WTC11 (cell line): Measurements from ENCODE around the gene HSD17B8. TPM values are rescaled to one million over a fixed set of nuclear protein-coding genes. Genes with fewer than 3 reads are reported as not detected.

ENCODE experiments used
- ATAC-seq: fragments of 200-7000 bp; cut with Tn5 transposase; 2 replicates; pipeline ENCODE4 v1.10.0; 2021; ENCODE audit warnings: mild to moderate bottlenecking, moderate library complexity
- CTCF ChIA-PET: fragments of 300-600 bp; sonication (Branson Sonifier 250); formaldehyde crosslinking; loops from one replicate; lab custom pipeline; 2021; ENCODE audit warnings: antibody characterized with exemption; lab: Charles Lee
- POLR2A ChIA-PET: fragments of 350-600 bp; sonication (Branson Sonifier 250); formaldehyde crosslinking; loops from one replicate; lab custom pipeline; 2021; ENCODE audit warnings: antibody characterized with exemption; lab: Charles Lee
- DNase-seq: peaks from one replicate; pipeline ENCODE4 v3.0.0; 2021; ENCODE audit warnings: low spot score
- H3K27ac Mint-ChIP-seq: 2 replicates; pipeline ENCODE4 v1.8.0; 2021; ENCODE audit warnings: mixed read lengths
- H3K27me3 Mint-ChIP-seq: 2 replicates; pipeline ENCODE4 v1.8.0; 2021; ENCODE audit warnings: low read depth, mild to moderate bottlenecking, moderate library complexity, mixed read lengths
- H3K36me3 Mint-ChIP-seq: 2 replicates; pipeline ENCODE4 v1.8.0; 2021; ENCODE audit warnings: mixed read lengths
- H3K4me1 Mint-ChIP-seq: 2 replicates; pipeline ENCODE4 v1.8.0; 2022; ENCODE audit warnings: mixed read lengths
- H3K4me3 Mint-ChIP-seq: 2 replicates; pipeline ENCODE4 v1.8.0; 2021; ENCODE audit warnings: mild to moderate bottlenecking, moderate library complexity, mixed read lengths
- H3K9me3 Mint-ChIP-seq: 2 replicates; pipeline ENCODE4 v1.8.0; 2021; ENCODE audit warnings: mixed read lengths
- CREM ChIP-seq: sonication (generic); formaldehyde crosslinking; IDR thresholded peaks from 2 replicates; pipeline ENCODE4 v1.8.1; 2022; ENCODE audit warnings: mild to moderate bottlenecking, missing genetic modification reagents, moderate library complexity
- ETV6 ChIP-seq: sonication (generic); formaldehyde crosslinking; IDR thresholded peaks from 2 replicates; pipeline ENCODE4 v1.8.1; 2022; ENCODE audit warnings: mild to moderate bottlenecking, missing genetic modification reagents
- FOXJ3 ChIP-seq: sonication (generic); formaldehyde crosslinking; IDR thresholded peaks from 2 replicates; pipeline ENCODE4 v1.9.0; 2021; ENCODE audit warnings: missing genetic modification reagents, mild to moderate bottlenecking, borderline replicate concordance
- JAZF1 ChIP-seq: fragments of 250-450 bp; sonication (Bioruptor Pico); IDR thresholded peaks from 2 replicates; pipeline ENCODE4 v1.9.0; 2021; ENCODE audit warnings: moderate library complexity, mild to moderate bottlenecking, inconsistent platforms
- JUN ChIP-seq: sonication (generic); formaldehyde crosslinking; IDR thresholded peaks from 2 replicates; pipeline ENCODE4 v1.8.0; 2023; ENCODE audit warnings: mild to moderate bottlenecking, missing genetic modification reagents
- MYBL2 ChIP-seq: sonication (generic); formaldehyde crosslinking; IDR thresholded peaks from 2 replicates; pipeline ENCODE4 v1.8.1; 2023; ENCODE audit warnings: mild to moderate bottlenecking, moderate library complexity, missing genetic modification reagents
- NR1H2 ChIP-seq: sonication (generic); formaldehyde crosslinking; IDR thresholded peaks from 2 replicates; pipeline ENCODE4 v1.9.0; 2021; ENCODE audit warnings: mild to moderate bottlenecking, moderate library complexity, missing genetic modification reagents
- OVOL2 ChIP-seq: fragments of 250-450 bp; sonication (Bioruptor Pico); IDR thresholded peaks from 2 replicates; pipeline ENCODE4 v1.9.0; 2021; ENCODE audit warnings: mild to moderate bottlenecking, borderline replicate concordance
- PRRX2 ChIP-seq: fragments of 250-450 bp; sonication (Bioruptor Pico); IDR thresholded peaks from 2 replicates; pipeline ENCODE4 v1.8.0; 2021; ENCODE audit warnings: mild to moderate bottlenecking
- SMAD3 ChIP-seq: sonication (generic); formaldehyde crosslinking; IDR thresholded peaks from 2 replicates; pipeline ENCODE4 v1.8.0; 2022; ENCODE audit warnings: missing genetic modification reagents, mild to moderate bottlenecking, borderline replicate concordance
- SP1 ChIP-seq: sonication (generic); formaldehyde crosslinking; conservative IDR thresholded peaks from 2 replicates; pipeline ENCODE4 v1.8.1; 2022; ENCODE audit warnings: missing genetic modification reagents
- TEAD1 ChIP-seq: sonication (generic); formaldehyde crosslinking; IDR thresholded peaks from 2 replicates; pipeline ENCODE4 v1.8.0; 2022; ENCODE audit warnings: mild to moderate bottlenecking, missing genetic modification reagents
- TP53 ChIP-seq: sonication (generic); formaldehyde crosslinking; IDR thresholded peaks from 2 replicates; pipeline ENCODE4 v1.8.1; 2023; ENCODE audit warnings: mild to moderate bottlenecking, missing genetic modification reagents
- ZBTB21 ChIP-seq: sonication (generic); formaldehyde crosslinking; IDR thresholded peaks from 2 replicates; pipeline ENCODE4 v1.8.1; 2023; ENCODE audit warnings: mild to moderate bottlenecking, missing genetic modification reagents, borderline replicate concordance
- ZNF138 ChIP-seq: sonication (generic); formaldehyde crosslinking; conservative IDR thresholded peaks from 2 replicates; pipeline ENCODE4 v1.8.1; 2022; ENCODE audit warnings: mild to moderate bottlenecking, moderate library complexity, missing genetic modification reagents
- ZNF219 ChIP-seq: sonication (generic); formaldehyde crosslinking; IDR thresholded peaks from 2 replicates; pipeline ENCODE4 v1.8.0; 2023; ENCODE audit warnings: missing genetic modification reagents, mild to moderate bottlenecking, borderline replicate concordance
- total RNA-seq: library from RNA; stranded (reverse); gene quantifications from 3 replicates; pipeline ENCODE4 v1.2.3, GENCODE V29; 2021
- TF ChIP-seq, protein P1 (sequence below): sonication (generic); formaldehyde crosslinking; IDR thresholded peaks from 2 replicates; pipeline ENCODE4 v1.8.0; 2022; ENCODE audit warnings: mild to moderate bottlenecking, missing genetic modification reagents
- TF ChIP-seq, protein P2 (sequence below): fragments of 250-450 bp; sonication (Bioruptor Pico); IDR thresholded peaks from 2 replicates; pipeline ENCODE4 v1.9.0; 2021; ENCODE audit warnings: moderate library complexity, mild to moderate bottlenecking, inconsistent platforms, borderline replicate concordance
- TF ChIP-seq, protein P3 (sequence below): sonication (generic); formaldehyde crosslinking; IDR thresholded peaks from 2 replicates; pipeline ENCODE4 v1.8.1; 2022; ENCODE audit warnings: low read depth, mild to moderate bottlenecking, moderate library complexity, missing genetic modification reagents, borderline replicate concordance
- TF ChIP-seq, protein P4 (sequence below): sonication (generic); formaldehyde crosslinking; IDR thresholded peaks from 2 replicates; pipeline ENCODE4 v1.8.1; 2023; ENCODE audit warnings: mild to moderate bottlenecking, missing genetic modification reagents, moderate library complexity
- TF ChIP-seq, protein P5 (sequence below): fragments of 250-450 bp; sonication (Bioruptor Pico); IDR thresholded peaks from 2 replicates; pipeline ENCODE4 v1.9.0; 2021; ENCODE audit warnings: mild to moderate bottlenecking
- TF ChIP-seq, protein P6 (sequence below): sonication (generic); formaldehyde crosslinking; conservative IDR thresholded peaks from 2 replicates; pipeline ENCODE4 v1.8.1; 2022; ENCODE audit warnings: mild to moderate bottlenecking, missing genetic modification reagents
- TF ChIP-seq, protein P7 (sequence below): sonication (generic); formaldehyde crosslinking; IDR thresholded peaks from 2 replicates; pipeline ENCODE4 v1.8.1; 2023; ENCODE audit warnings: mild to moderate bottlenecking, missing genetic modification reagents

Gene HSD17B8
- total RNA-seq, 1 experiment from 2014 or later = 8.1 TPM

DNA sequence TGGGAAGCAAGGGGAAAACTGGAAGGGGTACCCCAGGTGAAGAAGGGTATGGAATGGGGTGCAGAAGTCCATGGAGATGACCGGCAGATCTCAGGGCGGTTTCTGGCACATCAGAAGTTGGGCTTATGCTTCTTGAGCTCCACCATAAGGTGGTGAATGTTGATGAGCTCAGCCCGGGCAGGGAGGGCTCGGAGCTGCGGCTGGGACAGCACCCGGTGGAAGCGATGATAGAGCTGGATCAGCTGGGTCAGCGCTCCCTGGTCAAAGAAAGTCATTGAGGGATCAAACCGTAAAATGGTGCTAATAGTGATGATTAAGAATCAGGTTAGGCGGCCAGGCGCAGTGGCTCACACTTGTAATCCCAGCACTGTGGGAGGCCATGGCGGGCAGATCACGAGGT lies 46.3 kb downstream of the HSD17B8 start (continued):
- TF ChIP-seq, protein P1, sequence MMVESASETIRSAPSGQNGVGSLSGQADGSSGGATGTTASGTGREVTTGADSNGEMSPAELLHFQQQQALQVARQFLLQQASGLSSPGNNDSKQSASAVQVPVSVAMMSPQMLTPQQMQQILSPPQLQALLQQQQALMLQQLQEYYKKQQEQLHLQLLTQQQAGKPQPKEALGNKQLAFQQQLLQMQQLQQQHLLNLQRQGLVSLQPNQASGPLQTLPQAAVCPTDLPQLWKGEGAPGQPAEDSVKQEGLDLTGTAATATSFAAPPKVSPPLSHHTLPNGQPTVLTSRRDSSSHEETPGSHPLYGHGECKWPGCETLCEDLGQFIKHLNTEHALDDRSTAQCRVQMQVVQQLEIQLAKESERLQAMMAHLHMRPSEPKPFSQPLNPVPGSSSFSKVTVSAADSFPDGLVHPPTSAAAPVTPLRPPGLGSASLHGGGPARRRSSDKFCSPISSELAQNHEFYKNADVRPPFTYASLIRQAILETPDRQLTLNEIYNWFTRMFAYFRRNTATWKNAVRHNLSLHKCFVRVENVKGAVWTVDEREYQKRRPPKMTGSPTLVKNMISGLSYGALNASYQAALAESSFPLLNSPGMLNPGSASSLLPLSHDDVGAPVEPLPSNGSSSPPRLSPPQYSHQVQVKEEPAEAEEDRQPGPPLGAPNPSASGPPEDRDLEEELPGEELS = no peak
- TF ChIP-seq, protein P2, sequence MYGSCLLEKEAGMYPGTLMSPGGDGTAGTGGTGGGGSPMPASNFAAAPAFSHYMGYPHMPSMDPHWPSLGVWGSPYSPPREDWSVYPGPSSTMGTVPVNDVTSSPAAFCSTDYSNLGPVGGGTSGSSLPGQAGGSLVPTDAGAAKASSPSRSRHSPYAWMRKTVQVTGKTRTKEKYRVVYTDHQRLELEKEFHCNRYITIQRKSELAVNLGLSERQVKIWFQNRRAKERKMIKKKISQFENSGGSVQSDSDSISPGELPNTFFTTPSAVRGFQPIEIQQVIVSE = no peak
- TF ChIP-seq TEAD1 (CRISPR knock-in tag) = no peak
- no peak for TF ChIP-seq SMAD3
- TF ChIP-seq, protein P3, sequence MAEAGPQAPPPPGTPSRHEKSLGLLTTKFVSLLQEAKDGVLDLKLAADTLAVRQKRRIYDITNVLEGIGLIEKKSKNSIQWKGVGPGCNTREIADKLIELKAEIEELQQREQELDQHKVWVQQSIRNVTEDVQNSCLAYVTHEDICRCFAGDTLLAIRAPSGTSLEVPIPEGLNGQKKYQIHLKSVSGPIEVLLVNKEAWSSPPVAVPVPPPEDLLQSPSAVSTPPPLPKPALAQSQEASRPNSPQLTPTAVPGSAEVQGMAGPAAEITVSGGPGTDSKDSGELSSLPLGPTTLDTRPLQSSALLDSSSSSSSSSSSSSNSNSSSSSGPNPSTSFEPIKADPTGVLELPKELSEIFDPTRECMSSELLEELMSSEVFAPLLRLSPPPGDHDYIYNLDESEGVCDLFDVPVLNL (CRISPR knock-in tag) = no peak

DNA sequence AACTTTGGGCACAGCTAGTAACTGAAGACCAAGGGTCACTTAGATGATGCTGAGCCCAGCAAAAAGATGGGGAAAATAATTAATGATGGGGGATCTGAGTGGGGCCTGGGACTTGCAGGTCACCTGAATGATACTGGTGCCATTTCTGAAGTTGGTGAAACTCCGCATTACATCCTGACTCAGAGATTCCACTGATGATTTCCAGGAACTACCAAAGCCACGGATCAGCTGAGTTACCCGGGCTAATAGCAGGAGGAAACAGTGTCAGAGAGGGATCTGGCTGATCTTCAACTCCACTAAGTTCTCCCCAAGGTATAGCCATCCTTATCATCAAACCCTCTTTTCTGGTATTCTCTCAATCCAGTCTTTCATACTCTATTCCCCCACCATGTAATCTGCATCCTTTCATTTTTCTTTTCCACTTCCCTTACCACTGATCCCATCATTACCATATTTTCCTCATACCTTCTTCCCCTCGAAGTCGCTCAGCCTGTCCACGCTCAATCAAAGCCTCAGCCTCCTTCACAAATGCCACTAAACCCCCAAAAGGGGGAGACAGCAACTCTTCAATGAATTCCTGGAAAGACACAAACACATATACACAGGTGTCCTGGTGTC lies 47.0 kb downstream of the HSD17B8 start:
- no peak overlapping the region; the same call in 1 of the 2 replicates for H3K4me3 Mint-ChIP-seq
- CTCF ChIA-PET = interaction anchor here (3.7 to 4.0 kb wide), 2 partner anchors 26 to 267 kb away, joined by 24 to 26 read pairs; partner anchors contain the start of gene B3GALT4
- no peak for DNase-seq

DNA sequence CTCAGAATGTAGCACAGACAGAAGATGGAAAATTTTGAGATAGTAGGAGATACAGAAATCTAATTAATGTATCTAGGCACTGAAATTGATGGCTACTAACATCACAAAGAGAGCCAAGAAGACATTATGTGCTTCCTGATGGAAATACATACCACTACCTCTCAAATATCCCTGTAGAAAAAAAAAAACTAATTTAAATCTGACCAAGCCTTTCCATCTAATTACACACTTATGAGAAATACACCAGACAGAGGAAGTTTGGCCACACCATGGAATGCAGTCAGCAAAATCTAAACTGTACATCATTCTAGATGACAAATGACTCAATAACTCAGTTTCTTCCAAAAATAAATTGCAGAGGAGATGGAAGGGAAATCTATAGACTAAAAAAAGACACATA lies 48.3 kb downstream of the HSD17B8 start:
- peaks cover 18% of the 10 kb centered on the region for H3K4me1 Mint-ChIP-seq
- peaks cover 26% of the 10 kb centered on the region for H3K36me3 Mint-ChIP-seq
- H3K4me3 Mint-ChIP-seq = no peak overlapping the region
- no peaks in the 10 kb centered on the region for H3K9me3 Mint-ChIP-seq
- ATAC-seq (no peak), DNase-seq (no peak)
- no peak overlapping the region for H3K27ac Mint-ChIP-seq
- peaks cover 12% of the 10 kb centered on the region for H3K27me3 Mint-ChIP-seq
- POLR2A ChIA-PET = no interaction called here
- CTCF ChIA-PET = no interaction called here
- TF ChIP-seq ZBTB21 (CRISPR knock-in tag) (no peak), CREM (CRISPR knock-in tag) (no peak), TP53 (CRISPR knock-in tag) (no peak), JAZF1 (CRISPR knock-in tag) (no peak), FOXJ3 (CRISPR knock-in tag) (no peak), SP1 (CRISPR knock-in tag) (no peak), JUN (CRISPR knock-in tag) (no peak), MYBL2 (no peak), ZNF138 (CRISPR knock-in tag) (no peak), ETV6 (CRISPR knock-in tag) (no peak)
- TF ChIP-seq, protein P4, sequence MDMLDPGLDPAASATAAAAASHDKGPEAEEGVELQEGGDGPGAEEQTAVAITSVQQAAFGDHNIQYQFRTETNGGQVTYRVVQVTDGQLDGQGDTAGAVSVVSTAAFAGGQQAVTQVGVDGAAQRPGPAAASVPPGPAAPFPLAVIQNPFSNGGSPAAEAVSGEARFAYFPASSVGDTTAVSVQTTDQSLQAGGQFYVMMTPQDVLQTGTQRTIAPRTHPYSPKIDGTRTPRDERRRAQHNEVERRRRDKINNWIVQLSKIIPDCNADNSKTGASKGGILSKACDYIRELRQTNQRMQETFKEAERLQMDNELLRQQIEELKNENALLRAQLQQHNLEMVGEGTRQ (CRISPR knock-in tag) = no peak
- TF ChIP-seq, protein P2 = no peak

More for the DNA sequence above, 47.0 kb downstream of the HSD17B8 start:
- POLR2A ChIA-PET = no interaction called here
- no peak for ATAC-seq
- peaks cover 19% of the 10 kb centered on the region for H3K36me3 Mint-ChIP-seq
- no peak overlapping the region for H3K27ac Mint-ChIP-seq
- H3K27me3 Mint-ChIP-seq = peaks cover 19% of the 10 kb centered on the region
- H3K9me3 Mint-ChIP-seq = no peaks in the 10 kb centered on the region
- TF ChIP-seq, protein P5, sequence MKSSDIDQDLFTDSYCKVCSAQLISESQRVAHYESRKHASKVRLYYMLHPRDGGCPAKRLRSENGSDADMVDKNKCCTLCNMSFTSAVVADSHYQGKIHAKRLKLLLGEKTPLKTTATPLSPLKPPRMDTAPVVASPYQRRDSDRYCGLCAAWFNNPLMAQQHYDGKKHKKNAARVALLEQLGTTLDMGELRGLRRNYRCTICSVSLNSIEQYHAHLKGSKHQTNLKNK (CRISPR knock-in tag) = no peak
- TF ChIP-seq OVOL2 (CRISPR knock-in tag) (no peak), NR1H2 (CRISPR knock-in tag) (no peak), PRRX2 (CRISPR knock-in tag) (no peak), ZNF219 (no peak), TEAD1 (CRISPR knock-in tag) (no peak)
- TF ChIP-seq, protein P6, sequence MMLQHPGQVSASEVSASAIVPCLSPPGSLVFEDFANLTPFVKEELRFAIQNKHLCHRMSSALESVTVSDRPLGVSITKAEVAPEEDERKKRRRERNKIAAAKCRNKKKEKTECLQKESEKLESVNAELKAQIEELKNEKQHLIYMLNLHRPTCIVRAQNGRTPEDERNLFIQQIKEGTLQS (CRISPR knock-in tag) = no peak
- TF ChIP-seq, protein P1 = no peak
- TF ChIP-seq, protein P7, sequence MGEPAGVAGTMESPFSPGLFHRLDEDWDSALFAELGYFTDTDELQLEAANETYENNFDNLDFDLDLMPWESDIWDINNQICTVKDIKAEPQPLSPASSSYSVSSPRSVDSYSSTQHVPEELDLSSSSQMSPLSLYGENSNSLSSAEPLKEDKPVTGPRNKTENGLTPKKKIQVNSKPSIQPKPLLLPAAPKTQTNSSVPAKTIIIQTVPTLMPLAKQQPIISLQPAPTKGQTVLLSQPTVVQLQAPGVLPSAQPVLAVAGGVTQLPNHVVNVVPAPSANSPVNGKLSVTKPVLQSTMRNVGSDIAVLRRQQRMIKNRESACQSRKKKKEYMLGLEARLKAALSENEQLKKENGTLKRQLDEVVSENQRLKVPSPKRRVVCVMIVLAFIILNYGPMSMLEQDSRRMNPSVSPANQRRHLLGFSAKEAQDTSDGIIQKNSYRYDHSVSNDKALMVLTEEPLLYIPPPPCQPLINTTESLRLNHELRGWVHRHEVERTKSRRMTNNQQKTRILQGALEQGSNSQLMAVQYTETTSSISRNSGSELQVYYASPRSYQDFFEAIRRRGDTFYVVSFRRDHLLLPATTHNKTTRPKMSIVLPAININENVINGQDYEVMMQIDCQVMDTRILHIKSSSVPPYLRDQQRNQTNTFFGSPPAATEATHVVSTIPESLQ = no peak
- TF ChIP-seq, all 79 proteins: peak for 0
- H3K4me1 Mint-ChIP-seq = peaks cover 18% of the 10 kb centered on the region
